Right lobe of liver (tissue), 6 donors: Measurements from ENCODE around the gene ATXN7L3B. TPM values are rescaled to one million over a fixed set of nuclear protein-coding genes. Genes with fewer than 3 reads are reported as not detected.

Source experiments
- ATAC-seq, 4 donors: fragments of 200-7000 bp; cut with Tn5 transposase; one replicate each; pipeline ENCODE4 v1.9.1; 2020; ENCODE audit warnings: mild to moderate bottlenecking in 4 of 4, moderate library complexity in 4 of 4
- DNase-seq, 3 donors: peaks; one replicate each; pipeline ENCODE4 v3.0.0-alpha.2; 2020
- H3K27ac ChIP-seq, 3 donors: fragments of 200-600 bp; one replicate each; pipeline ENCODE4 v1.8.0; 2022
- H3K27me3 ChIP-seq, 2 donors: fragments of 200-600 bp; one replicate each; pipeline ENCODE4 v1.8.0; 2022
- H3K36me3 ChIP-seq, 4 donors: fragments of 200-600 bp; sonication (generic) in 1 of 4; one replicate each; pipeline versions ENCODE4 v1.5.1 to v1.8.0; 2017 to 2022; ENCODE audit warnings: control low read depth in 1 of 4
- H3K4me1 ChIP-seq, 4 donors: fragments of 200-600 bp; sonication (generic) in 1 of 4; one replicate each; pipeline versions ENCODE4 v1.5.1 to v1.8.0; 2017 to 2022; ENCODE audit warnings: control low read depth in 1 of 4
- H3K4me3 ChIP-seq, 3 donors: fragments of 200-600 bp; one replicate each; pipeline ENCODE4 v1.8.0; 2022
- H3K9me3 ChIP-seq, 4 donors: fragments of 200-600 bp; sonication (generic) in 1 of 4; one replicate each; pipeline versions ENCODE4 v1.5.1 to v1.8.0; 2017 to 2022; ENCODE audit warnings: control low read depth in 1 of 4
- POLR2A ChIP-seq: fragments of 450-650 bp; IDR thresholded peaks from one replicate; pipeline ENCODE4 v1.6.1; 2017; ENCODE audit warnings: antibody characterized with exemption, mild to moderate bottlenecking
- WGBS: methylation state at CpG from one replicate; pipeline ENCODE4 v1.1.6; 2018; ENCODE audit warnings: low coverage, low lambda C conversion rate; ENCODE audit not compliant: insufficient coverage; ENCODE audit errors: missing lambda C conversion rate; 5-methylcytosine and 5-hydroxymethylcytosine counted together
- intact Hi-C, 2 donors: fragments of 100-400 bp; cut with DNase I; formaldehyde crosslinking; loops; one replicate each; pipeline versions ENCODE4 v1.11.2 to v1.14.1; 2022
- total RNA-seq, 6 experiments: library from RNA; depleted of rRNA in 2 of 6; stranded (reverse); fragments of >200 nt in 2 of 6; fragmentation: NEBNext Ultra II Directional in 3 of 6; extraction: Animal tissue kit (Norgen Biotek cat#: 25700) in 3 of 6; gene quantifications; one replicate each; pipeline versions ENCODE4 v1.1.0 to v1.2.4, GENCODE V29; 2016 to 2023
- TF ChIP-seq, protein P1 (sequence below), 4 donors: fragments of 200-600 bp in 3 of 4; fragments of 450-650 bp in 1 of 4; IDR thresholded peaks; one replicate each; pipeline versions ENCODE4 v1.5.1 to v1.8.0; 2016 to 2022; ENCODE audit warnings: antibody characterized with exemption in 4 of 4, mild to moderate bottlenecking in 2 of 4
- donor health status: DM: no; HTN: yes; CAD: no.
- donor health status: DM: no; HTN: no; CAD: no.
- donor health status: DM: no; HTN: no; CAD: no.
- donor health status: DM: no; HTN: yes; CAD: no.
- donor health status: DM: no; HTN: yes; CAD: no.

Gene ATXN7L3B
- total RNA-seq, 6 experiments from 2014 or later: 10.8 to 16.6 (median 11.7) TPM

DNA sequence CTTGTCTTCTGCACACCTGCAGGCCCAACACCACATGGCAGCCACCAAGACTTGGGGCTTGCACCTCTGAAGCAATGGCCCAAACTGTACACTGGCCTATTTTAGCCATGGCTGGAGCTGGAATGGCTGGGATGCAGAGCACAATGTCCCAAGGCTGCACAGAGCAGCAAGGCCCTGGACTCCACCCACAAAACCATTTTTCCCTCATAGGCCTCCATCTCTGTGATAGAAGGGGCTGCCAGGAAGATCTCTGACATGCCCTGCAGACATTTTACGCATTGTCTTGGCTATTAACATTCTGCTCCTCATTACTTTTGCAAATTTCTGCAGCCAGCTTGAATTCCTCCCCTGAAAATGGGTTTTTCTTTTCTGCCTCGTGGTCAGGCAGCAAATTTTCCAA, 22.1 kb downstream of the ATXN7L3B start:
- no peaks in the 10 kb centered on the region for H3K9me3 ChIP-seq
- WGBS: 33% methylated on average over 2 of the region's 2 CpGs
- intact Hi-C loops: no loop called here
- no peak for DNase-seq
- TF ChIP-seq, protein P1, sequence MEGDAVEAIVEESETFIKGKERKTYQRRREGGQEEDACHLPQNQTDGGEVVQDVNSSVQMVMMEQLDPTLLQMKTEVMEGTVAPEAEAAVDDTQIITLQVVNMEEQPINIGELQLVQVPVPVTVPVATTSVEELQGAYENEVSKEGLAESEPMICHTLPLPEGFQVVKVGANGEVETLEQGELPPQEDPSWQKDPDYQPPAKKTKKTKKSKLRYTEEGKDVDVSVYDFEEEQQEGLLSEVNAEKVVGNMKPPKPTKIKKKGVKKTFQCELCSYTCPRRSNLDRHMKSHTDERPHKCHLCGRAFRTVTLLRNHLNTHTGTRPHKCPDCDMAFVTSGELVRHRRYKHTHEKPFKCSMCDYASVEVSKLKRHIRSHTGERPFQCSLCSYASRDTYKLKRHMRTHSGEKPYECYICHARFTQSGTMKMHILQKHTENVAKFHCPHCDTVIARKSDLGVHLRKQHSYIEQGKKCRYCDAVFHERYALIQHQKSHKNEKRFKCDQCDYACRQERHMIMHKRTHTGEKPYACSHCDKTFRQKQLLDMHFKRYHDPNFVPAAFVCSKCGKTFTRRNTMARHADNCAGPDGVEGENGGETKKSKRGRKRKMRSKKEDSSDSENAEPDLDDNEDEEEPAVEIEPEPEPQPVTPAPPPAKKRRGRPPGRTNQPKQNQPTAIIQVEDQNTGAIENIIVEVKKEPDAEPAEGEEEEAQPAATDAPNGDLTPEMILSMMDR (IDR thresholded peaks at IDR 0.05): no peak
- TF ChIP-seq POLR2A: no peak
- H3K4me3 ChIP-seq: no peak overlapping the region
- no peaks in the 10 kb centered on the region for H3K27me3 ChIP-seq
- H3K36me3 ChIP-seq: no peaks in the 10 kb centered on the region
- no peak for ATAC-seq
- no peaks in the 10 kb centered on the region for H3K4me1 ChIP-seq
- no peak overlapping the region for H3K27ac ChIP-seq

- intact Hi-C loops: no loop called here
- no peak for TF ChIP-seq POLR2A
- TF ChIP-seq, protein P1 (IDR thresholded peaks at IDR 0.05): no peak
- no peak for DNase-seq
- H3K27ac ChIP-seq: no peak overlapping the region
- ATAC-seq: no peak
- H3K9me3 ChIP-seq: no peaks in the 10 kb centered on the region
- no peaks in the 10 kb centered on the region for H3K4me1 ChIP-seq
- H3K27me3 ChIP-seq: no peaks in the 10 kb centered on the region
- H3K4me3 ChIP-seq: no peak overlapping the region
- no peaks in the 10 kb centered on the region for H3K36me3 ChIP-seq
Observed at GRCh38 chr12:74563927-74564326, 26.3 kb downstream of the ATXN7L3B start.

DNA sequence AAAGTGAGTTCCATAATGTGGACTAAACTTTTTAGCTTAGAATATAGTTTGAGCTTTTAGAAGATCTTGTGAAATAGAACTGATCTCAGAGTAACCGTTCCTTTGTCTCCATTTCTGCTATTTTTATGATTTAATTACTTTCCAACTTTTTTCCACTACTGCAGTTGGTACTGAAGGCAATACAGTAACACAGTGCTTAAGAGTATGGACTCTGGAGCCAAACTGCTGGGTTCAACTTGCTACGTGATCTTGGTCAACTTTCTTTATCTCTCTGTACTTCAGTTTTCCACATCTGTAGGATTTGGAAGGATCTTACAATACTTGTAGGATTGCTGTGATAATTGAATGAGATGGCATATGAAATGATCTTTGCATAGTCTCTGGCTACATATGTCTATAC, 40.9 kb downstream of the ATXN7L3B start:
- 50% methylated on average over 2 of the region's 2 CpGs for WGBS
- no peak for ATAC-seq

GRCh38 chr12:74579446-74579845, 41.8 kb downstream of the ATXN7L3B start:
- intact Hi-C loops: no loop called here
- Histone ChIP-seq H3K36me3 (no peaks in the 10 kb centered on the region), H3K27ac (no peak overlapping the region), H3K4me3 (no peak overlapping the region), H3K9me3 (no peaks in the 10 kb centered on the region), H3K27me3 (no peaks in the 10 kb centered on the region), H3K4me1 (no peaks in the 10 kb centered on the region)
- WGBS: 77% methylated on average over 1 of the region's 1 CpG
- ATAC-seq: no peak
- TF ChIP-seq, protein P1 (IDR thresholded peaks at IDR 0.05): no peak
- TF ChIP-seq POLR2A: no peak
- DNase-seq: no peak

More for the DNA sequence above, 40.9 kb downstream of the ATXN7L3B start:
- H3K4me1 ChIP-seq: no peaks in the 10 kb centered on the region
- DNase-seq: no peak
- TF ChIP-seq POLR2A: no peak
- H3K36me3 ChIP-seq: no peaks in the 10 kb centered on the region
- H3K4me3 ChIP-seq: no peak overlapping the region
- H3K27me3 ChIP-seq: no peaks in the 10 kb centered on the region
- intact Hi-C loops: no loop called here
- H3K27ac ChIP-seq: no peak overlapping the region
- H3K9me3 ChIP-seq: no peaks in the 10 kb centered on the region

GRCh38 chr12:74579981-74580380, 42.3 kb downstream of the ATXN7L3B start:
- TF ChIP-seq, protein P1 (IDR thresholded peaks at IDR 0.05): no peak
- TF ChIP-seq POLR2A: no peak
- H3K4me3 ChIP-seq: no peak overlapping the region
- H3K9me3 ChIP-seq: no peaks in the 10 kb centered on the region
- DNase-seq (no peak), ATAC-seq (no peak)
- no peaks in the 10 kb centered on the region for H3K27me3 ChIP-seq
- no peak overlapping the region for H3K27ac ChIP-seq
- no peaks in the 10 kb centered on the region for H3K4me1 ChIP-seq
- intact Hi-C loops: no loop called here
- H3K36me3 ChIP-seq: no peaks in the 10 kb centered on the region
- WGBS: 50% methylated on average over 1 of the region's 1 CpG
